Activated CD8-positive, alpha-beta memory T cell treated with anti-CD3 and anti-CD28 coated beads, Interleukin-2, amount 50 U/mL, for 48 hours (primary cell): ENCODE data around the gene LTC4S.
"Not testable (repeated sequence)": the region's sequence is repeated elsewhere in the genome, so short reads cannot be mapped to it uniquely, and the experiment has no call there.

Experiments
- DNase-seq: peaks from one replicate; pipeline ENCODE4 v3.0.0-alpha.2; 2020

LTC4S gene

DNA sequence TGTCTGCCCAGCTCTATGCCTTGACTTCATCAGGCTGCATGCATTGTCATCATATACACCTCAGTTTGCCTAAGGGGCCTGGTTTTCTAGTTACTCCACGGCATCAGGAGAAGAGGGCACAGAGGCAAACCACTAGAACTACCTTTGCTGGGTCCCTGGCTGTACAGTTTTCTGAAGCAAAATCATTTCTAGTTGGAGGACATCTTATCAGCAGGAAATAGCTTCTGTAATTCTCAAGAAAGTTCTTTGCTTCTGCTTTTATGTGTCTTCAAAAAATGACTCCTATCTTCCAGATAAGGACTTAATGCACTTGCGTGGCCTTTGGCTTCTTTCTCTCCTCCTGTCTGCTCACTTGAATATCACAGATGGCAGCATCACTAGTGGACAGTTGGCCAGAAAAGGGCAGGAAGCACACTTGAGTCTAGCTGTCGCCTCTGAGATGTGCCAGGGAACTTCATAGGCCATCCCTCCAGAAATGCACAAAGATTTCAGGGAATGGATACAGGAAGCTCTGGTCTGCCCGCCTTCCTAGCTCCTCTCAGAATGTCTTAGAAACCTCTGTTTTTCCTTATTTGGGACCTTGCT is 22.4 kb upstream of the LTC4S start:
- DNase-seq, result no peak

DNA sequence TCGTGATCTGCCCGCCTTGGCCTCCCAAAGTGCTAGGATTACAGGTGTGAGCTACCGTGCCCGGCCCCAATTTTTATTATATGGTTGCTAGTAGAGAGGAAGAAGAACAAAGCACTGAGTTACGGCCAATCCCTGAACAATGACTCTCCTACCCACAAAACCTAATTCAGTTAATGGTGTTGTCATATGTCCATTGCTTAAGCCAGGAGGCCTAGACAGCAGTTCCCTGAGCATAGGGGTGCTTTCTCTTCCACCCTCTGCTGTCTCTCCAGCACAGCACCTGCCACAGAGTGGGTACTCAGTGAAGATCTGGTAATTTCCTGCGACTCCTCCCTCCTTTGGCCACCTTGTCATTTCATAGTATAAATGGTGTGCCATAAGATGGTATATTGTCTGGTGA is 21.4 kb upstream of the LTC4S start:
- DNase-seq, result no peak

DNA sequence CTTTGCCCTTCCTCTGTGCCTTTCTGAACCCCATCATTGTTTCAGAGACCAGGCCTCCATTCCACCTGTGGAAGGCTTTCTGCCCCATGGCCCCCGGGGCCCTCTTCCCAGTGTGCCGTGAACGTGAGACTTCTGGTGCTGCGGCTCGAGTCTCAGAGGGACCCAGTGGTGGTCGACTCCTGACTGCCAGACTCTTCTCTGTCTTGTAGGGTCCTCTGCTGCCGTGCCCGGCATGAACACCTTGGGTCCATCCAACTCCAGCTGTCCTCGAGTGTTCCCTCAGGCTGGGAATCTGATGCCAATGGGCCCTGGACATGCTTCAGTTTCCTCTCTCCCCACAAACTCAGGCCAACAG is 20.1 kb upstream of the LTC4S start:
- no peak for DNase-seq

DNA sequence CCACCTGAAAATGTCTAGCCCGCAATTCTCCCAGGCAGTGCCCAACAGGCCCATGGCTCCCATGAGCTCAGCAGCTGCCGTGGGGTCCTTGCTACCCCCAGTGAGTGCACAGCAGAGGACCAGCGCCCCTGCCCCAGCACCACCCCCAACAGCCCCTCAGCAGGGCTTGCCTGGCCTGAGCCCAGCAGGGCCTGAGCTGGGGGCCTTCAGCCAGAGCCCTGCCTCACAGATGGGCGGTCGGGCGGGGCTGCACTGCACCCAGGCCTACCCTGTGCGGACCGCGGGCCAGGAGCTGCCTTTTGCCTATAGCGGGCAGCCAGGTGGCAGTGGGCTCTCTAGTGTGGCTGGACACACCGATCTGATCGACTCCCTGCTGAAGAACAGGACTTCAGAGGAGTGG is 19.3 kb upstream of the LTC4S start:
- DNase-seq, result no peak

DNA sequence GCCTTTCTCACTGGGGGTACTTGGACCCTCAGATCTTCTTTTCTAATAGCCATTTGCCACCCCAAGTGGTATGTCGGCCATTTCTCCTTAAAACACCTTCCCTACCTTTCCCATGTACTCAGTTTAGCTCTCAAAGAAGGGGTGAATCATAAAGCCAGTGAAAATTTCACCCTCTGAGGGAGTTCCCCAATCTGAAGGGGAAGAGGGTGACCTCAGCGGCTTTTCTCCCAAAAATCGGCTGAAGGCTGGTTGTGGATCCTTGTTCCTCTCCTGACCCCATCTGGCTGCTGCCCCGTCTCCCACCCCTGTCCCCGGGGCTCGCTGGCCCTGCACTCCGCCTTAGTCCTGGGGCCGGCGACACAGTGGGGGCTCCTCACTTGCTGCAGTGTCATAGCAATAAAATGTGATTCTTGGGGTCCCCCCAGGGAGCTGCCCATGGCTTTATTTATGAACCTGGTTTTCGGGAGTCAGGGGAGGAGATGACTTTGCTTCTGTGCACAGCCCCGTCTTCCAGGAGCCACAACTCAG is 17.3 kb upstream of the LTC4S start:
- no peak for DNase-seq

DNA sequence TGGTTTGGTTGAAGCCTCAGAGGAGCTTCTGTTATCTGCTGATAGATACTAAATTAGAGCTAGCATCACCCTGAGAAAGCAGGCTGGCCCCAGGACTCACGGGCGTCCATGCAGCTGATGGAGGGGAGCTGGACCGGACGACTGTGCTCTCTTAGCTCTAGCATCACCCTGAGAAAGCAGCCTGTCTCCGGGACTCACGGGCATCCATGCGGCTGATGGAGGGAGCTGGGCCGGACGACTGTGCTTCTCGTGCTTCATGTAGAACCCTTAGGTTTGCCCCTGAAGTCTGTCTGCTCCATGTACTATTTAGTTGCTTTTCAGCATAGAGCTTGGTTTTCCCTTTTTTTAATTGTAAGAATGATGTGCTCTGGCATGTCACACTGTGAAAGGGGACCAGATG is 16.3 kb upstream of the LTC4S start:
- no peak for DNase-seq

DNA sequence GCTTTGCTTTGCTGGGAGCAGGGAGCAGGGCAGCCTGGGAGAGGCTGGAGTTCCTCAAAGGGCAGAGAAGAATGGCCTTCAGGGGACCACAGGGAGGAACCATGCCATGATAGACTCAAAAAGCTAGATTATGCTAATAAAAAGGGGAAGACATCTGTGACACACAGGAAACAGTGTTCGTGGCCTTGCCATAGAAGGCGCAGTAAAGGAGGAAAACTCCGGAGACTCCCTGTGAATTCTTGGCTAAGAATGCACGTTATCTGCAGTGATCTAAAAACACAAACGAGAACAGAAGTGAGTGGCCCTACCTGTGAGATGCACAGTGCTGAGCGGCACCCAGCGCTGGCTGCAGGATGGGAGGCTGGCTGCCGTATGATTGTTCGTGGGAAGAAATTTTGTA is 15.9 kb upstream of the LTC4S start:
- no peak for DNase-seq

DNA sequence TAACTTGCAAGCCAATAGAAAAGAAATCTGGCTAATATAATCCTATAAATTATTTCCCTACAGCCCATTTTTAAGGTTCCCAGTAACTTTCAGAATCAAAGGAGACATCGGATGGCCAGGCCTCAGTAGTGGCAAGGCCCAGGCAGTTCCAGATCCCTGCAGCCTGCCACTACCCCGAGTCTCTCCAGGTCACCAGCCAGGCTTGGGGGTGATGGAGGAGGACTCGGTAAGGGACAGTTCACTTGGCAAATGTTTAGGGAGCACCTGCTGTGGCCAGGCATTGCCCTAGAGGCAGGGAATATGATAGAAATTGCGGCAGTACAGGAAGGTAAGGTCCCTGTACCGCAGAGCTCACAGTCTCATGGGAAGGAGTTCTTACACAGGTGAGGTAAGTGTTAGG is 15.2 kb upstream of the LTC4S start:
- DNase-seq, result no peak

DNA sequence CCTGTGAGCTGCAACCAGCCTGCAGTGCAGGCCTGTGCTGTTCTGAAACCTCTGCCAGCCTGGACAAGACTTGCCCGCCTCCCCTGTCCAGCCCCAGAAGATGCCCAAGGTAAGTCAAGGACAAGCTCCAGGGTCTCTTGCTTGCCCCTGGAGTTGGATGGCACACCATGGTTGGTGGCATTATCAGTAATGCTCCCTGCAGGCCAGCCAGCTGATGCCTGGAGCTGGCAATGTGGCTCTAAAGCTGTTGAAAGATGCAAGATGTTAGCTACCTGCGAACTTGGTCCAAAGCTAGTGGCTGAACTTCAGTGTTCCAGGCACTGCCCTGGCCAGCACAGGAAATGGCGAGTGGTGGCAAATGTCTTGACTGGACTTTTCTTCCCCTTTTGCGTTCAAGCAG is 14.0 kb upstream of the LTC4S start:
- DNase-seq, result no peak

DNA sequence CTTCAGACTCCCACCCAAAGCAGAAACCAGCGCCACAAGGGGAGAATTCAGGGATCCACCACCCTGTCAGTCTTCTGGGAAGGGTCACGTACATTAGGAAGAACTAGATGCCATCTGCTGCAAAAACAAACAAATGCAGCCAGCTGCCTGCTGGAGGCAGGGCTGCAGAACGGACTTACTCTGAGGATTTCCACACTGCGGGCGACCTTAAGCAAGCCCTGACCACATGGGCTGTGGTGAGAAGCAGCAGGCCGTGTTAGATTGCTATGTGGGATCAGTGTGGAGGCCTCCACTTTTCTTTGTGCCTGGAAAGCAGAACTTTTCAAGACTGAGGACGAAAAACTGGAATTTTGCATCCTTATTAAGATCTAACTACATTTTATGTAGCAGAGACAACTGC is 13.4 kb upstream of the LTC4S start:
- no peak for DNase-seq

DNA sequence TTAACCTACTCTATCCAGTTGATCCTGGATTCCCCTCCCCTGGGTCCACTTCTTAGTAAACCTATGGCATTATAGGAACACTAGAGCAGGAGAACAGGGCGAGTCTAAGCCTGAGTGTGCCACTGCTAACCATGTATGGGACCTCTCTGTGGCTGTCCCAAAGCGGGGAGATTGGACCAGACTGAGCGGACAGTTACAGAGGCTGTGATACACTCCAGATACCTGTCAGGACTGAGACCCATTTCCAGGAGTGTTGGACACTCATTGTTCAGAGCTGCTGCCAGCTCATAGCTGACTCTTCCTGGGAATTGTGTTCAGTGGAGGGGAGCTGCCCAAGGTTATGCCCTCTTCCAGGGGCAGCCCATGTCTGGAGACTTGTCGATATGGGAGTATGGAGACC is 11.9 kb upstream of the LTC4S start:
- DNase-seq, result no peak

DNA sequence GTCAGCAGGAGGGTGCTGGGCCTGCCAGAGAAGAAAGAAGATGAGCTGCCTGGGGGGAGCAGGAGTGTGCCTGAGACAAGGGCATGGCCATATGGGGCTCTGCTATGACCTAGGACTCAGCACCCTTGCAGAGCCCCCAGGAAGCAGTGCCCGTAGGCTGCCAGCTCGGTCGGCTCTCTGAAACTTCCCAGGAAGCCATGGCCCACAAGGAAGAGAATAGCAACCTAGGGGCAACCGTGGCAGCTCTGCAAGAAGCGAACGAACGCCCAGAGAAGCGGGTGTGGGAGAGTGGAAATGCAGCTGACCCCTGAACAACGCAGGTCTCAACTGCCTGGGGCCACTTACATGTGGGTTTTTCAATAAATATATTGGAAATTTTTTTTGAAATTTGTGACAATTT is 10.7 kb upstream of the LTC4S start:
- DNase-seq, result no peak

DNA sequence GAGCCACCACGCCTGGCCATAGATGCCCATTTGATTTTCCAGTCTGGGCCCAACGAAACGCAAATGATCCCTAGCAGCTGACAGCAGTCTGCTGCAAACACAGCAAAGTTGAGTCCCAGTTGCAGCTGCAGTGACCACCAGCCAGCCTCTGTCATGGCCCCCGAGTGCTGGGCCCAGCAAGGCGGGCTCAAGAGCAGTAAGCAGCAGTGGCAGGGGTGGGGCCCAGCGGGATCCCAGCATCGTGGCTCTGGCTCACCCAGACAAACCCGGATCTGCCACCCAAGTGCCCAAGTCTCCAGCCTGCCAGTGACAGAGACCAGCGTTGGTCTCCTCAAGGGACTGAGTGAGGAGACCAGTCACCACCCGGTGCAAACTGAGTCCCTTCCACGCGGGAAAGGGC is 6.9 kb upstream of the LTC4S start:
- DNase-seq, result no peak

DNA sequence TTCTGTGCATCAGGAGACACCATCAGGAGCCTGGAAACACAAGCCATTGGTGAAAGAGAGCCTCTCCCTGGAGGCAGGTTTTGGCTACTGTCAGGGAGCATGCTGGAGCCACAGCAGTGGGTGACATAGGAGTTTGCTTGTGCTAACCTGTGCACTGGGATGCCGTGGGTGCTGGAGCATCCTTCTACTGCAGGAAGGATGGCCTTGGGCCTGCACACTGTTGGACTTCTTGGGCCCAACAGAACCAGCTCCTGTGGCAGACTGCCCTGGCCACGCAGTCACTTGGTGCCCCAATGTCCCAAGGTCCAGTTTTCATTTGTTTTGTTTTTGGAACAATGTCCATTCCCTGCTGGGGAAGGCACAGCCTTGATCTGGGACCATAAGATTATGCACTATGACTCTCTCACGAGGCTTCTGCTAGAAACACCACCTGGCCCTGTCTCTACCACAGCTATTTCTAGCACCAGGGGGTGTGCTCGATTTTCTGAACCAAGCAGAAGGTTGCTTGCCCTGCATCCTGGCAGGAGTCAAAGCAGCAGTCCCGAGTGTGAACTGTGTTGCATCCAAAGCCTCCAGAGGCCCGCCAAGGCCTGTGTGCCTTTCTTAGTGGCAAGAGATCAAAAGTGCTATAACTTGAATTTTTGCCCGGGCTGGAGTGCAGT is 5.5 kb upstream of the LTC4S start:
- DNase-seq, result no peak

DNA sequence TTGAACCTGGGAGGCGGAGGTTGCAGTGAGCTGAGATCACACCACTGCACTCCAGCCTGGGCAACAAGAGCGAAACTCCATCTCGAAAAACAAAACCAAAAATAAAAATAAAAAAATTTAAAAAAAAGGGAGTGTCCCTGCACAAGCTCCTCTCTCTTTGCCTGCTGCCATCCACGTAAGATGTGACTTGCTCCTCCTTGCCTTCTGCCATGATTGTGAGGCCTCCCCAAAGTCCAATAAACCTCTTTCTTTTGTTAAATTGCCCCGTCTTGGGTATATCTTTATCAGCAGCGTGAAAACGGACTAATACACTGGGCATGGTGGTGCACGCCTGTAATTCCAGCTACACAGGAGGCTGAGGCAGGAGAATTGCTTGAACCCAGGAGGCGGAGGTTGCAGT is 4.5 kb upstream of the LTC4S start:
- DNase-seq, result not testable (repeated sequence)

DNA sequence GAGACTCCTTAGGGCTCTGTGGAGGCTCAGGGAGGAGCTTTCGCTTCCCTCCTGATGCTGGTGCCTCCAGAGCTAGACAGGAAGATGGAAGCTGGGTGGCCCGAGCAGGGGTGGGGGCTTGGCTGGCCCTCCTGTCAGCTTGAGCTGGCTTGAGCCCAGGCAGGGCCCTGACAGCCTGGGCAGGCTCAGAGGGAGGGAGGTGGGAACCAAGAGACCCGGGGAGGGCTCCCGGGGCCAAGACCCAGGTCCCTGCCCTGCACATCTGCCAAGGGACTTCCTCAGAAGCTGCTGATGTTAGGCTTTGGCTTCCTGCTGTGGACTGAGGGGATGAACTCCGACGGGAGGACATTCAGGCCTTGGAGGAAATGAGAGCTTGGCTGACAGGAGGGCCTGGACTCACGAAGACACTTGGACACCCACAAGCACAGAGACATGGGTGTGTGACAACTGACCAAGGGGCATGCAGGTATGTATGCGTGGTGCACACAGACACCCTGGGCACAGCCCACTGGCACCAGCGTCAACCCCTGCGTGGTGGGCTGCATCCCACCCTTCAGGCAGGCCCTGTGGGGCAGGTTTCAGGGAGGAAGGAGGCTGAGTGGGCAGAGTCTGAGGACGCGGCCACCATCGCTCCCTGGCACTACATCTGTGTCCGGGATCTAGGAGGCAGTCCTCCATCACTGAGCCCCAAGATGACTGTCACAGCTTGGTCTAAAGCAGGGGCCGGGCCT is 1.7 kb upstream of the LTC4S start:
- no peak for DNase-seq

DNA sequence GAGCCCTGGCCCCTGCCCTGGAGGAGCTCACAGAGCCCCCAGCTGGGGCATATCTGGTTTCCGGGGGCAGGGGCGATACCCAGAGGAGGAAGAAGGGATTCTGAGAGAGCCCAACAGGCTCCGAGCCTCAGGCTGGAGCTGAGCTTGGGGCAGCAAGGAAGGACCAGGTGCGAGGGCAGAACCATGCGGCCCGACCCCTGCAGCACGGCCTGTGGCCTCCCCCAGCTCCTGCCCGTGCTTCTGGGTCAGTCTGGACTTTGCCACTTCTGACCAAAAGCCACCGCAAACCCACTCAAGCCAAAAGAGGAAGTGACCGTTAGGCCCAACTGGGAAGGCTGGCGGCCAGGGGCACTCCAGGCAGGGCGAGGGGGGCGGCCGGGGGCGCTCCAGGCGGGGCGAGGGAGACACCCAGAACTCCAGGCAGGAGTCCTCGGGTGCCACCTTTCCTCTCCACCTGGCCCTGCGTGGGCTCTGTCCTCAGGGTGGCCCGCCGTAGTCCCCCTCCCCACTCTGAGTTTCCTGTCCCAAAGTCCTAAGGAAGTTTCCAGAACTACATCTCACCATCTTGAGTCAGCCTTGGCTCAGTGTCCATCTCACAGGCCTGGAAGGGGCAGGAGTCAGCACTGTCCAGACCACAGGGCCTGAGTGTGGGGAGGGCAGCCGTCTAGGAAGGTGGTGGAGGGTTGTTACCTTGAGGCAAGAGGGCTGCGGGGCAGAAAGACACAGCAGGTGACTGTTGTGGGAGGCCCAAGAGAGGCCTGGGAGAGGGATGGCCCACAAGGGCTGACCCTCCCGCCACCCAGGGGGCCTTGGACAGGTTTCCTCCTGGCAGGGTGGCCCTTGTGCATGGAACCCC is 946 bp upstream of the LTC4S start:
- no peak for DNase-seq

DNA sequence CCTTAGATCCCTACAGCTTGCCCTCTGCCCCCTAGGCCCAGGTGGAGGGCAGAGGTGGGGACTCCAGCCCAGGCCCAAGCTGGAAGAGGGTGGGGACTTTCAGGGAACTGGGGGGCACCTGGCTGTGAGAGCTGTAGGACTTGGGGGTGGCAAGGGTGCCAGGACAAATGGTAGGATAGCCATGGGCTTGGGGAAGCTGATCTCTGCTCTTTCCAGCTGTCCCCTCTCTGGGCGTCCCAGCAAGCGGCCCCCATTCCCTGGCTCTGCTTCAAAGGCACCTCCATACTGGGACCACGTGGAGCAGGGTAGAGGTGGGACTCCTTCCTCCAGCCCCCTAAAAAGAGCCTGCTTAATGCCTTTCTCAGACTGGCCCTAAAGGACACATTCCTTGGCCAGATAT is 385 bp downstream of the LTC4S start:
- no peak for DNase-seq

DNA sequence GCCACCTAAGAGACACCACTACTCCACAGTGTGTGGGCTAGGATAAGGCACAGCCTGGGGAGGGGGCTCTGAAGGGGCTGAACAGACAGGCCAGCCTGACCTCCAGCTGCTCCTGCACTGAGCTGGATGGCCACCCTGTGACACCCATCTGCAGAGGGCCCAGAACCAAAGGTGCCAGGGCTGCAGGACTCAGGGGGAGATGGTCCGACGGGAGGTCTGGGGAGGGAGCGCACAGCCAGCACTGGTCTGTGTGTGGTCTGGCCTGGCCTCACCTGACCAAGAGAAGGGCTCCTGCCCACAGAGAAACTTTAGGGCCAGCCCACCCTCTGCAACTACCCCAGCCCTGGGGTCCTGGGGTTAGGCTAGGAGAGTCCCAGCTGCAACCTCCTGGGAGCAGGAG is 789 bp downstream of the LTC4S start:
- peak; percentile 56 for DNase-seq

DNA sequence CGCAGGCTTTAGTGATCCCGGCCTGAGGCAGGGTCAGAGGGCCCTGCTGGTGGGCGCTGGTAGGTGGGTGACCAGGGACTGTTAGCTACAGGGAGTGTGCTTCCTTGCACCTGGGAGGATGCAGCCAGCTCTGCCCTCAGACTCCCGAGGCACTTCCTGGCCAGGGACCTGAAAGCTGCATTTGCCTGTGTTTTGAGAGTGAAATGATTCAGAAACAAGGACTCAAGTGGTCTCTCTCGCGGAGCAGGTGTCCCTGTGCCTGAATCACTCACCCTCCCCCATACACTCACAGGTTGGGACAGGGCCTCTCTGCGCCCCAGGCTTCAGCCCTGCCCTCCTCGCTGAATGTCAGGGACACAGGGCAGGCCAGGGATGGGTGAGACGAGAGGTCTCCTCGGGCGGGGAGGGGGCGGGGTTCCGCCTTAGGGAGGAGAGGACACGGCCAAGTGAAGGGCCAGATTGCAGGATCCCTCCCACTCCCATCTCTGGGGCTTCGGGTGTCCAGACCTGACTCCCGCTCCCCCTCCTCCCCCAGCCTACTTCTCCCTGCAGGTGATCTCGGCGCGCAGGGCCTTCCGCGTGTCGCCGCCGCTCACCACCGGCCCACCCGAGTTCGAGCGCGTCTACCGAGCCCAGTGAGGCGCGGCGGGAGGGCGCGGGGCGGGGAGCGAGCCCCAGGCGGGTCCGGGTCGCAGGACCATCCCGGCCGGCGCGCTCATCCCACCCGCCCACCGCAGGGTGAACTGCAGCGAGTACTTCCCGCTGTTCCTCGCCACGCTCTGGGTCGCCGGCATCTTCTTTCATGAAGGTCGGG is 1.5 kb downstream of the LTC4S start:
- peak; percentile 59 for DNase-seq

DNA sequence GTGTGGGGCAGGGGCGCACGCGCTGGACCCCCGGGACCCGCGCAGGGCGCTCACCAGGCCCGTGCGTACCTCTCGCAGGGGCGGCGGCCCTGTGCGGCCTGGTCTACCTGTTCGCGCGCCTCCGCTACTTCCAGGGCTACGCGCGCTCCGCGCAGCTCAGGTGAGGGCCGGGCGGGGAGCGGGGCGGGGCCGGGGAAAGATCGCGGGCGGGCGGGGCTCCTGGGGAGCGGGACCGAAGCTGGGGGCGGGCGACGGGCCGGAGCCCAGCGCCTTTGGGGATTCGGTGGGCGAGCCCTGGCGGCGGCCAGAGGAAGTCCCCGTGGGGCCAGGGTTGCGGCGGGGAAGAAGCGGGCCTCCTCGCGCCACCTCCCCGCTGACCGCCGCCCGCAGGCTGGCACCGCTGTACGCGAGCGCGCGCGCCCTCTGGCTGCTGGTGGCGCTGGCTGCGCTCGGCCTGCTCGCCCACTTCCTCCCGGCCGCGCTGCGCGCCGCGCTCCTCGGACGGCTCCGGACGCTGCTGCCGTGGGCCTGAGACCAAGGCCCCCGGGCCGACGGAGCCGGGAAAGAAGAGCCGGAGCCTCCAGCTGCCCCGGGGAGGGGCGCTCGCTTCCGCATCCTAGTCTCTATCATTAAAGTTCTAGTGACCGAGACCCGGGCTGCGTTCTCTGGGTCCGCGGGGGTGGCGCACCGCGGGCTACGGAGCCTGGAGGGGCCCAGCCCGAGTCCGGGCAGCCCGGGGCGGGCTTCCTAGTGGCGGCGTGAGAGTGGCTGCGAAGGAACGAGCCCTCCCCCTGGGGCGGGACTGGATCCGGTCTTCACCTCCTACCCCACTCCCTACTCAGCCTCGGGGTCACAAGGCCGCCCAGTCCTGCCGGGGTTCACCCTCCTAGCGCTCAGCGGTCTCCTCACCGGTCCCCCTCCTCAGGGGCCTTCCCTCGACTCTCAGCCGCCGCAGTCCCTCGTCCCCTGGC is 2.4 kb downstream of the LTC4S start:
- peak; percentile 85 for DNase-seq
